CD8-positive, alpha-beta memory T cell (primary cell): ENCODE data around the gene CLRN3. TPM values are rescaled to one million over a fixed set of nuclear protein-coding genes. Genes with fewer than 3 reads are reported as not detected.

Source experiments
- CTCF ChIA-PET: fragments of 350-600 bp; sonication (Branson Sonifier 250); formaldehyde crosslinking; loops from one replicate; lab custom pipeline; 2021; ENCODE audit warnings: antibody characterized with exemption; lab: Charles Lee
- POLR2A ChIA-PET: fragments of 350-600 bp; sonication (Branson Sonifier 250); formaldehyde crosslinking; loops from one replicate; lab custom pipeline; 2021; ENCODE audit warnings: antibody characterized with exemption; lab: Charles Lee
- DNase-seq, 5 donors: peaks; one replicate each; pipeline versions ENCODE4 v3.0.0 to v3.0.0-alpha.2; 2020 to 2022; ENCODE audit warnings: mixed read lengths in 1 of 5
- H3K27ac ChIP-seq: one replicate; pipeline ENCODE4 v1.7.0; 2013; ENCODE audit warnings: low read depth, mild to moderate bottlenecking, low read length, moderate library complexity
- H3K27me3 ChIP-seq: 2 replicates; pipeline ENCODE4 v1.7.0; 2013; ENCODE audit warnings: low read length, mild to moderate bottlenecking; ENCODE audit not compliant: insufficient read depth, poor library complexity, severe bottlenecking
- H3K36me3 ChIP-seq: 2 replicates; pipeline ENCODE4 v1.7.0; 2013; ENCODE audit warnings: mild to moderate bottlenecking, low read length, moderate library complexity; ENCODE audit not compliant: insufficient read depth
- H3K4me1 ChIP-seq: 2 replicates; pipeline ENCODE4 v1.7.0; 2013; ENCODE audit warnings: mild to moderate bottlenecking, low read length, moderate library complexity; ENCODE audit not compliant: insufficient read depth
- H3K4me3 ChIP-seq: 2 replicates; pipeline ENCODE4 v1.7.0; 2013; ENCODE audit warnings: mild to moderate bottlenecking, low read length
- H3K9me3 ChIP-seq: 2 replicates; pipeline ENCODE4 v1.7.0; 2013; ENCODE audit warnings: mild to moderate bottlenecking, low read length
- H3K27ac Mint-ChIP-seq, 8 donors: one replicate each; pipeline ENCODE4 v1.8.0; 2020 to 2021; ENCODE audit warnings: mixed read lengths in 8 of 8, mild to moderate bottlenecking in 6 of 8, inconsistent platforms in 3 of 8, moderate library complexity in 3 of 8
- H3K27me3 Mint-ChIP-seq, 2 donors: one replicate each; pipeline ENCODE4 v1.8.0; 2020 to 2021; ENCODE audit warnings: mixed read lengths in 2 of 2, mild to moderate bottlenecking in 1 of 2, moderate library complexity in 1 of 2
- H3K36me3 Mint-ChIP-seq, 3 donors: one replicate each; pipeline ENCODE4 v1.8.0; 2020 to 2021; ENCODE audit warnings: mixed read lengths in 3 of 3, inconsistent platforms in 1 of 3, mild to moderate bottlenecking in 1 of 3
- H3K4me1 Mint-ChIP-seq, 3 donors: one replicate each; pipeline ENCODE4 v1.8.0; 2020 to 2021; ENCODE audit warnings: mixed read lengths in 3 of 3, inconsistent platforms in 1 of 3, mild to moderate bottlenecking in 1 of 3
- H3K4me3 Mint-ChIP-seq, 7 donors: one replicate each; pipeline ENCODE4 v1.8.0; 2020 to 2021; ENCODE audit warnings: mixed read lengths in 7 of 7, mild to moderate bottlenecking in 6 of 7, moderate library complexity in 4 of 7, inconsistent platforms in 2 of 7
- H3K9me3 Mint-ChIP-seq, 5 donors: one replicate each; pipeline ENCODE4 v1.8.0; 2020 to 2022; ENCODE audit warnings: mixed read lengths in 5 of 5, mild to moderate bottlenecking in 3 of 5, moderate library complexity in 2 of 5, inconsistent platforms in 1 of 5
- polyA plus RNA-seq: library from polyadenylated mRNA; unstranded; fragments of 300-500 nt; fragmentation: Illumina TruSeq; gene quantifications from one replicate; pipeline ENCODE4 v1.2.3, GENCODE V29; 2021
- total RNA-seq, 2 experiments: library from RNA; stranded (reverse); gene quantifications; one replicate each; pipeline ENCODE4 v1.2.3, GENCODE V29; 2021

CLRN3 gene
- total and polyA plus RNA-seq, 3 experiments from 2014 or later, result not detected

GRCh38 chr10:127903789-127904188 lies 11.0 kb upstream of the CLRN3 start:
- H3K9me3 ChIP-seq, result no peaks in the 10 kb centered on the region
- no peaks in the 10 kb centered on the region for H3K4me1 Mint-ChIP-seq

DNA sequence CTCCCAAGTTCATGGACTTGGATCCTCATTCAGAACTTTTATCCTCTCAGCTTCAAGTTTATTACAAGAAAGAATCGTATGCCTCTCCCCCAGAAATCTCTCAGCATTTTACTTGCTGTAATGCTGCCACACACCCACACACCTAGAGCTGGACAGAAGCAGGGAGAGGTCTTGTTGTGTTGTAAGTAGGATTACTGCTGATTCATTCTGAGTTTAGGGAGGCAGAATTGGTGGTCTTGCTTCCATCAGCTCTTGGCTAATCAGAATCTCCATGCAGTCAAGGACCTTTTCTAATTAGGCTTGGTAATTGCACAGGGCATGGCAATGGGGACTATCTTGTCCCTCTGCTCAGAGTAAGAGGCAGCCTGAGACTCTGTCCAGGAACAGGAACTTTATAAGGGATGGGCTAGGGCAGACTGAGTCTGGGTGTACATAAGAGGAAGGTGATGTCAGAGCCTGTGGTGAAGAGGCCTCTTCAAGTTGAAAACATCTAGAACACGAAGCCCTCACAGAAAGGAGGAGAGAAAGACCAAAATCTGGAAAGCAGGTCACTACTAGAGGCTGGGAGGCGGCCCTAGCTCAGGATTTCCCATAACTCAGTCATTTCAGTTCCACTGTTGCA lies 7.1 kb upstream of the CLRN3 start:
- ChIA-PET POLR2A (no interaction called here), CTCF (interaction anchor here (1.2 kb wide), 1 partner anchor 112 kb away, joined by 4 read pairs; no protein-coding TSS in a partner anchor)
- H3K4me1 Mint-ChIP-seq, result no peaks in the 10 kb centered on the region
- H3K9me3 Mint-ChIP-seq, result peaks cover 0 to 5% (median 4%) of the 10 kb centered on the region in 5 donors
- no peak overlapping the region for H3K27ac ChIP-seq
- peaks cover 15 to 49% of the 10 kb centered on the region in 2 donors for H3K27me3 Mint-ChIP-seq
- no peaks in the 10 kb centered on the region for H3K9me3 ChIP-seq
- H3K36me3 ChIP-seq, result no peaks in the 10 kb centered on the region
- no peak for DNase-seq
- no peak overlapping the region for H3K27ac Mint-ChIP-seq
- no peaks in the 10 kb centered on the region for H3K27me3 ChIP-seq
- H3K4me3 ChIP-seq, result no peak overlapping the region
- H3K4me3 Mint-ChIP-seq, result no peak overlapping the region
- H3K4me1 ChIP-seq, result no peaks in the 10 kb centered on the region
- no peaks in the 10 kb centered on the region for H3K36me3 Mint-ChIP-seq

More at GRCh38 chr10:127903789-127904188, 11.0 kb upstream of the CLRN3 start:
- CTCF ChIA-PET, result no interaction called here
- Mint-ChIP-seq H3K27me3 (peaks cover 26 to 62% of the 10 kb centered on the region in 2 donors), H3K9me3 (peaks cover 0 to 2% (median 0%) of the 10 kb centered on the region in 5 donors), H3K4me3 (no peak overlapping the region), H3K36me3 (no peaks in the 10 kb centered on the region), H3K27ac (no peak overlapping the region)
- DNase-seq, result no peak
- Histone ChIP-seq H3K36me3 (no peaks in the 10 kb centered on the region), H3K27ac (no peak overlapping the region), H3K27me3 (peaks cover 11% of the 10 kb centered on the region), H3K4me3 (no peak overlapping the region), H3K4me1 (no peaks in the 10 kb centered on the region)
- POLR2A ChIA-PET, result no interaction called here

GRCh38 chr10:127897177-127897576 lies 4.4 kb upstream of the CLRN3 start:
- Mint-ChIP-seq H3K4me3 (no peak overlapping the region), H3K27ac (no peak overlapping the region), H3K27me3 (peaks cover 5 to 41% of the 10 kb centered on the region in 2 donors), H3K4me1 (no peaks in the 10 kb centered on the region), H3K36me3 (no peaks in the 10 kb centered on the region), H3K9me3 (peaks cover 0 to 5% (median 4%) of the 10 kb centered on the region in 5 donors)
- POLR2A ChIA-PET, result no interaction called here
- no peaks in the 10 kb centered on the region for H3K27me3 ChIP-seq
- no peaks in the 10 kb centered on the region for H3K4me1 ChIP-seq
- H3K9me3 ChIP-seq, result no peaks in the 10 kb centered on the region
- CTCF ChIA-PET, result no interaction called here
- no peak overlapping the region for H3K4me3 ChIP-seq
- no peak overlapping the region for H3K27ac ChIP-seq
- no peak for DNase-seq
- no peaks in the 10 kb centered on the region for H3K36me3 ChIP-seq

- ChIA-PET CTCF (no interaction called here), POLR2A (no interaction called here)
- Histone ChIP-seq H3K27ac (no peak overlapping the region), H3K27me3 (no peaks in the 10 kb centered on the region), H3K4me3 (no peak overlapping the region), H3K4me1 (no peaks in the 10 kb centered on the region), H3K36me3 (no peaks in the 10 kb centered on the region), H3K9me3 (no peaks in the 10 kb centered on the region)
- Mint-ChIP-seq H3K4me1 (no peaks in the 10 kb centered on the region), H3K27ac (no peak overlapping the region), H3K4me3 (no peak overlapping the region), H3K9me3 (peaks cover 0 to 5% (median 4%) of the 10 kb centered on the region in 5 donors), H3K27me3 (peaks cover 5 to 41% of the 10 kb centered on the region in 2 donors), H3K36me3 (no peaks in the 10 kb centered on the region)
- no peak for DNase-seq
These were observed 3.8 kb upstream of the CLRN3 start for GRCh38 chr10:127896590-127896989.

- Mint-ChIP-seq H3K27me3 (peaks cover 7 to 22% of the 10 kb centered on the region in 2 donors), H3K27ac (no peak overlapping the region), H3K4me1 (no peaks in the 10 kb centered on the region), H3K36me3 (no peaks in the 10 kb centered on the region), H3K4me3 (no peak overlapping the region), H3K9me3 (peaks cover 0 to 5% (median 4%) of the 10 kb centered on the region in 5 donors)
- ChIA-PET POLR2A (no interaction called here), CTCF (no interaction called here)
- no peak overlapping the region for H3K27ac ChIP-seq
- H3K4me1 ChIP-seq, result no peaks in the 10 kb centered on the region
- no peaks in the 10 kb centered on the region for H3K9me3 ChIP-seq
- H3K36me3 ChIP-seq, result no peaks in the 10 kb centered on the region
- DNase-seq, result no peak
- H3K4me3 ChIP-seq, result no peak overlapping the region
- H3K27me3 ChIP-seq, result no peaks in the 10 kb centered on the region
These were observed 1.4 kb upstream of the CLRN3 start for GRCh38 chr10:127894146-127894545.

DNA sequence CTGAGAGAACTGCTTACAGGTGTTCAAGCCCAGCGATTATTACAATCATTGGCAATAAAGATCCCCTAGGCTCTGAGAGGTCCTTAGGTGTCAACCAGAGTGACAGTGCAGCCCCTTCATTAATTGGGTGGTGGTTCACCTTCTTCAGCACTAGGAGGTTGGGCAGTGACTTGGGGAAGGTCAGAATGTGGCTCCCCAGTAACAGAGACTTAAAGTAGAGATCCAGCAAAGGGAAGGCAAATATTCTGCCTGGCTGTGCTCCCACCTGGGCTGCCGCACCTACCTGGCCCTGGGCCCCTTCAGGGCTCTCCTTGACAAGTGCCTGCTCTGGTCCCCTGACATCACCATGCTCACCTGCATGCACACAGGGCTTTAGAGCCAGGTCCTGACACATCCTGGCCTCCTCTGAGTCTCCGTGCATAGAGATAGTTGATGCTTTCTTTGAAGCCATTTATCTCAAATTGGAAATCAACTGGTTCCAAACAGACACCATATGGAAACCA lies 1.9 kb downstream of the CLRN3 start:
- Histone ChIP-seq H3K4me3 (no peak overlapping the region), H3K9me3 (no peaks in the 10 kb centered on the region), H3K27ac (no peak overlapping the region), H3K4me1 (no peaks in the 10 kb centered on the region), H3K36me3 (no peaks in the 10 kb centered on the region), H3K27me3 (no peaks in the 10 kb centered on the region)
- ChIA-PET POLR2A (no interaction called here), CTCF (no interaction called here)
- no peaks in the 10 kb centered on the region for H3K9me3 Mint-ChIP-seq
- H3K4me3 Mint-ChIP-seq, result no peak overlapping the region
- H3K27me3 Mint-ChIP-seq, result peaks cover 12 to 27% of the 10 kb centered on the region in 2 donors
- no peak overlapping the region for H3K27ac Mint-ChIP-seq
- no peaks in the 10 kb centered on the region for H3K36me3 Mint-ChIP-seq
- H3K4me1 Mint-ChIP-seq, result no peaks in the 10 kb centered on the region
- no peak for DNase-seq

DNA sequence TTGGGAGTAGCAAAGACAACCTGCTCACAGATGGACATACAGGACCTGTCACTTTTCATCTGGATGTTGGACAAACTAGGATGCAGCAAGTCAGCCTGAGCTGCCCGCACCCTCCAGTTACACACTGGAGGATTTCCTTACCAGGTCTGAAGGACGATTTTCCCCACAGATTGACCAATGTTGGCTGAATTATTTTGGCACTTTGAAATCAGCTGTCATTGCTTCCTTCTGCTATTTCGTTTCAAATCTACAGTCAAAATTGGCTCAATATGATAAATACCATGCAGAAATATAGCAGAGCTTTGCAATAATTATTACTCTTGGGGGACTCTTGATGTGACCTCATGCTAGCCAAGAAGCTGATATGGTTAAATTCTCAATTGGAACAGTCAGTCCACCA lies 2.5 kb downstream of the CLRN3 start:
- DNase-seq, result no peak
- no peaks in the 10 kb centered on the region for H3K27me3 ChIP-seq
- Mint-ChIP-seq H3K27me3 (peaks cover 13 to 28% of the 10 kb centered on the region in 2 donors), H3K36me3 (no peaks in the 10 kb centered on the region), H3K4me3 (no peak overlapping the region), H3K4me1 (no peaks in the 10 kb centered on the region), H3K27ac (no peak overlapping the region), H3K9me3 (no peaks in the 10 kb centered on the region)
- ChIA-PET CTCF (no interaction called here), POLR2A (no interaction called here)
- H3K4me1 ChIP-seq, result no peaks in the 10 kb centered on the region
- H3K9me3 ChIP-seq, result no peaks in the 10 kb centered on the region
- H3K27ac ChIP-seq, result no peak overlapping the region
- no peak overlapping the region for H3K4me3 ChIP-seq
- H3K36me3 ChIP-seq, result no peaks in the 10 kb centered on the region

DNA sequence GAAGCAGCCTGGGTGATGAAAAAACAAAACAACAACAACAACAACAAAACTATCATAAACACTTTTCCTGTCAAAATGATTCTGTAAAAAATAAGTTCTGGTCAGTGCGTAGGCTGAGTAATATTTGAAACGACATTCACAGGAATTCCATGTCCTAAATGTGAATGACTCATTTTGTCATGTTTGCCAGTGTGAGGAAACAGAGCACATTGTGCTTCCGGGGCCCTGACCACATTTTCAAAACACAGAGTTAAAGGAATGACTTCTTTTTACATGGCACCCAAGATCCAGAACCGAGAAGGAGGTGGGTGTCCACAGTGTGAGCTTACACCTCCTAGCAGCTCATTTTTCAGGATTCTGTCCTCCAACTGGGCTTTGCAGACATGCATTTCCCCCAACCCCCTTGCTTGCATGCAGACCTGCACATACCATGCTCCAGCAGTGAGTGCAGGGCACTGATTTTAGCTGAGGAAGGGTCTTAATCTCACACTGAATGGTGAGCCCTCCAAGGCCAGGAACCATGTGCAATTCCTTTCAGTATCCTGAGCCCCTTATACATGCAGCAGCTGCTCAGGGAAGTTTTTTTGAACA lies 3.0 kb downstream of the CLRN3 start:
- Mint-ChIP-seq H3K9me3 (no peaks in the 10 kb centered on the region), H3K4me1 (no peaks in the 10 kb centered on the region), H3K36me3 (no peaks in the 10 kb centered on the region), H3K4me3 (no peak overlapping the region), H3K27me3 (peaks cover 14 to 24% of the 10 kb centered on the region in 2 donors), H3K27ac (no peak overlapping the region)
- DNase-seq, result no peak
- no peak overlapping the region for H3K27ac ChIP-seq
- CTCF ChIA-PET, result no interaction called here
- no peaks in the 10 kb centered on the region for H3K9me3 ChIP-seq
- no peaks in the 10 kb centered on the region for H3K27me3 ChIP-seq
- H3K4me1 ChIP-seq, result no peaks in the 10 kb centered on the region
- POLR2A ChIA-PET, result no interaction called here
- H3K36me3 ChIP-seq, result no peaks in the 10 kb centered on the region
- H3K4me3 ChIP-seq, result no peak overlapping the region
